Mesenchymal stem cell (in vitro differentiated cells and primary cell): ENCODE results near the gene TGM1.

ENCODE experiments used
- DNase-seq: peaks from one replicate; pipeline ENCODE4 v3.0.0-alpha.2; 2013
- H2AFZ ChIP-seq: one replicate; pipeline ENCODE4 v1.6.1; 2013; ENCODE audit warnings: low read depth, mild to moderate bottlenecking, control low read depth, inconsistent platforms, low read length, moderate library complexity
- H2AK5ac ChIP-seq: 2 replicates; pipeline ENCODE4 v1.6.1; 2013; ENCODE audit warnings: low read length, moderate library complexity, mild to moderate bottlenecking, inconsistent platforms; ENCODE audit not compliant: severe bottlenecking
- H2BK120ac ChIP-seq: one replicate; pipeline ENCODE4 v1.6.1; 2013; ENCODE audit warnings: low read depth, mild to moderate bottlenecking, inconsistent platforms, low read length, moderate library complexity
- H2BK12ac ChIP-seq, 2 experiments: one replicate each; pipeline ENCODE4 v1.6.1; 2013; ENCODE audit warnings: inconsistent platforms in 2 of 2, low read length in 2 of 2, mild to moderate bottlenecking in 2 of 2, moderate library complexity in 2 of 2, control low read depth in 1 of 2
- H2BK15ac ChIP-seq: one replicate; pipeline ENCODE4 v1.6.1; 2013; ENCODE audit warnings: mild to moderate bottlenecking, low read depth, inconsistent platforms; ENCODE audit not compliant: poor library complexity, severe bottlenecking
- H2BK5ac ChIP-seq: 2 replicates; pipeline ENCODE4 v1.6.1; 2013; ENCODE audit warnings: low read depth, mild to moderate bottlenecking, low read length, control low read depth, inconsistent platforms; ENCODE audit not compliant: poor library complexity, severe bottlenecking
- H3K14ac ChIP-seq, 2 experiments: one replicate each; pipeline ENCODE4 v1.6.1; 2013; ENCODE audit warnings: inconsistent platforms in 2 of 2, low read length in 2 of 2, control low read depth in 1 of 2, mild to moderate bottlenecking in 1 of 2, moderate library complexity in 1 of 2
- H3K18ac ChIP-seq, 2 experiments: one replicate each; pipeline ENCODE4 v1.6.1; 2013; ENCODE audit warnings: inconsistent platforms in 2 of 2, low read length in 2 of 2, control low read depth in 1 of 2, low read depth in 1 of 2, mild to moderate bottlenecking in 1 of 2
- H3K23ac ChIP-seq, 2 experiments: one replicate each; pipeline ENCODE4 v1.6.1; 2013; ENCODE audit warnings: inconsistent platforms in 2 of 2, low read length in 2 of 2, mild to moderate bottlenecking in 2 of 2, moderate library complexity in 2 of 2, control low read depth in 1 of 2
- H3K27ac ChIP-seq: 2 replicates; pipeline ENCODE4 v1.5.1; 2013; ENCODE audit warnings: mild to moderate bottlenecking, moderate library complexity, low read length, control low read depth, inconsistent platforms; ENCODE audit not compliant: poor library complexity, severe bottlenecking
- H3K27me3 ChIP-seq, 2 experiments: 2 replicates each; pipeline versions ENCODE4 v1.6.1 to v1.7.0; 2013; ENCODE audit warnings: low read length in 2 of 2, mild to moderate bottlenecking in 2 of 2, moderate library complexity in 2 of 2, control low read depth in 1 of 2, inconsistent platforms in 1 of 2; ENCODE audit not compliant: control insufficient read depth in 1 of 2, insufficient read depth in 1 of 2
- H3K36me3 ChIP-seq, 2 experiments: 2 replicates each; pipeline versions ENCODE4 v1.6.1 to v1.7.0; 2013; ENCODE audit warnings: low read length in 2 of 2, control low read depth in 1 of 2, inconsistent platforms in 1 of 2, low read depth in 1 of 2, mild to moderate bottlenecking in 1 of 2; ENCODE audit not compliant: insufficient read depth in 2 of 2, control insufficient read depth in 1 of 2
- H3K4ac ChIP-seq, 2 experiments: one replicate each; pipeline ENCODE4 v1.6.1; 2013; ENCODE audit warnings: inconsistent platforms in 2 of 2, low read length in 2 of 2, mild to moderate bottlenecking in 2 of 2, moderate library complexity in 2 of 2, control low read depth in 1 of 2, low read depth in 1 of 2
- H3K4me1 ChIP-seq: 2 replicates; pipeline ENCODE4 v1.6.1; 2013; ENCODE audit warnings: low read depth, low read length, control low read depth; ENCODE audit not compliant: control insufficient read depth, insufficient read depth
- H3K4me2 ChIP-seq: 2 replicates; pipeline ENCODE4 v1.6.1; 2013; ENCODE audit warnings: low read length, mild to moderate bottlenecking, inconsistent platforms; ENCODE audit not compliant: poor library complexity, severe bottlenecking
- H3K4me3 ChIP-seq, 2 experiments: 2 replicates each; pipeline versions ENCODE4 v1.5.1 to v1.7.0; 2013; ENCODE audit warnings: low read length in 2 of 2, mild to moderate bottlenecking in 2 of 2, control low read depth in 1 of 2, low read depth in 1 of 2; ENCODE audit not compliant: insufficient read depth in 1 of 2
- H3K79me1 ChIP-seq: replicated peaks from 2 replicates; pipeline ENCODE4 v1.6.1; 2013; ENCODE audit warnings: mild to moderate bottlenecking, control low read depth, low read length, inconsistent platforms; ENCODE audit not compliant: poor library complexity, severe bottlenecking
- H3K9ac ChIP-seq: 2 replicates; pipeline ENCODE4 v1.7.0; 2013; ENCODE audit warnings: mild to moderate bottlenecking, low read length, moderate library complexity
- H3K9me3 ChIP-seq: 2 replicates; pipeline ENCODE4 v1.7.0; 2013; ENCODE audit warnings: mild to moderate bottlenecking, low read length; ENCODE audit not compliant: control insufficient read depth
- H4K8ac ChIP-seq: one replicate; pipeline ENCODE4 v1.6.1; 2013; ENCODE audit warnings: inconsistent platforms, mild to moderate bottlenecking, low read length, moderate library complexity
- H4K91ac ChIP-seq: one replicate; pipeline ENCODE4 v1.6.1; 2013; ENCODE audit warnings: mild to moderate bottlenecking, low read length, inconsistent platforms
- WGBS: methylation state at CpG from one replicate; pipeline ENCODE4 v1.1.7; 2013; ENCODE audit warnings: mixed read lengths; 5-methylcytosine and 5-hydroxymethylcytosine counted together

Gene TGM1

DNA sequence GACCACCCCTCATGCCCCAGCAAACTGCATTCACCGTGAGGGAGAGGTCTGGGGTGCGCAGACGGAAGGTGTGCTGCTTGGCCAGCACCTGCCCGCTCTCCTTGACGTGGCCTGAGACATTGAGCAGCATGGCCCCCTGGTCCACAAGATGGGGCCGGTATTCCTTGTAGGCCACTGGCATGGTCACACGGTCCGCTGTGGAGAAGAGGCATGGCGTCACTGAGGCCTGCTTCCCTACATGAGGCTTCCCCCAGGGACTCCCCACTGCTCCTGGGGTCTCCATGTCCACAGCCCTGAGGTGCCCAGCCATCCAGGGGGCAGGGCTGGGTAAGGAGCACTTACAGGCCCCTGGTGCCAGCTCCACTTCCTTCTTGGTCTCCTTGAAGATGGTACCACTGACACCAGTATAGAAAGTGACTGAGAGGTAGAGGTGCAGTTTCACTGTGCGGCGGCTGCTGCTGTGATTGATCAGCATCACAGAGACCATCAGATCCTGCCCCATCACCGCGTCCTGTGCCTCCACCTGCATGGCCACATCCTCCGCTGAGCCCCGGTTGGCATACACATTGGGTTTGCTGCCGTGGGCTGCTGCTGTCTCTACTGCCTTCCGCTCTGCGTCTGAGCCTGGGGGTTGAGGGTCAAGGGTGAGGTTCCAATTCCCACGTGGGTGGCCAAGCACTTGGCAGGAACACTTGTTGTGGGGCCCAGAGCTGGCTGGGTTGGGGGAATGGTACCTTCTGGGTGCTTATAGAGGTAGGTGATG lies 8.2 kb downstream of the TGM1 start:
- Histone ChIP-seq H3K9me3 (no peaks in the 10 kb centered on the region), H3K27ac (no peak overlapping the region), H3K4me2 (no peak overlapping the region), H2BK120ac (no peak overlapping the region), H4K8ac (no peak overlapping the region), H3K36me3 (peaks cover 18 to 32% of the 10 kb centered on the region in 2 experiments), H2BK5ac (no peak overlapping the region), H2AFZ (no peak overlapping the region), H3K27me3 (no peaks in the 10 kb centered on the region), H3K23ac (no peak overlapping the region), H2AK5ac (no peak overlapping the region), H2BK15ac (no peak overlapping the region), H3K18ac (no peak overlapping the region), H3K79me1 (no peaks in the 10 kb centered on the region), H3K9ac (no peak overlapping the region), H3K4me1 (peaks cover 12% of the 10 kb centered on the region), H3K4me3 (no peak overlapping the region), H2BK12ac (no peak overlapping the region), H3K14ac (peak overlapping the region in 1 of 2 experiments; percentile 37), H4K91ac (peak overlapping the region; percentile 19), H3K4ac (no peak overlapping the region)
- WGBS, result 94% methylated on average over 19 of the region's 19 CpGs
- no peak for DNase-seq

DNA sequence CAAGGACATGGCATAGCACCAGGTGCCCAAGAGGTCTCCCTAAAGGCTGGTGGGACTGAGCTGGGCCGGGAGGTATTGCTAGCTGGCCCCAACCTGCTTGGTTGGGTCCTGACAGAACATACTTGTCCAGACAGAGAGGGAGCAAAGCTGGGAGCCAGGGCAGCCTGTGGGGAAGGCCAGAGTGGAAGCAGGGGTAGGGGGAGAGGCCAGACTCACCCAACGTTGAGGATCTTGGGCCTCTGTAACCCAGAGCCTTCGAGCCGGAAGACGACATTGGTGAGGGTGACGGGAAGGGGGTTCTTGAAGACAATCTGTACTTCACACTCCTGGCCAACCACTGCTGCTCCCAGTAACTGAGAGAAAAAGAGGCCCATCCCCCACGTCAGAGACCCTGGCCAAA lies 9.0 kb downstream of the TGM1 start:
- Histone ChIP-seq H3K27ac (no peak overlapping the region), H2AFZ (no peak overlapping the region), H3K23ac (no peak overlapping the region), H3K18ac (no peak overlapping the region), H4K91ac (no peak overlapping the region), H3K14ac (no peak overlapping the region), H3K36me3 (peaks cover 18 to 28% of the 10 kb centered on the region in 2 experiments), H3K4me1 (peaks cover 8% of the 10 kb centered on the region), H3K79me1 (no peaks in the 10 kb centered on the region), H2BK120ac (no peak overlapping the region), H2BK15ac (no peak overlapping the region), H3K27me3 (no peaks in the 10 kb centered on the region), H3K4ac (no peak overlapping the region), H3K4me2 (no peak overlapping the region), H4K8ac (no peak overlapping the region), H2BK5ac (no peak overlapping the region), H2AK5ac (no peak overlapping the region), H3K4me3 (no peak overlapping the region), H3K9me3 (no peaks in the 10 kb centered on the region), H3K9ac (no peak overlapping the region), H2BK12ac (no peak overlapping the region)
- DNase-seq, result no peak
- WGBS, result 89% methylated on average over 7 of the region's 7 CpGs

DNA sequence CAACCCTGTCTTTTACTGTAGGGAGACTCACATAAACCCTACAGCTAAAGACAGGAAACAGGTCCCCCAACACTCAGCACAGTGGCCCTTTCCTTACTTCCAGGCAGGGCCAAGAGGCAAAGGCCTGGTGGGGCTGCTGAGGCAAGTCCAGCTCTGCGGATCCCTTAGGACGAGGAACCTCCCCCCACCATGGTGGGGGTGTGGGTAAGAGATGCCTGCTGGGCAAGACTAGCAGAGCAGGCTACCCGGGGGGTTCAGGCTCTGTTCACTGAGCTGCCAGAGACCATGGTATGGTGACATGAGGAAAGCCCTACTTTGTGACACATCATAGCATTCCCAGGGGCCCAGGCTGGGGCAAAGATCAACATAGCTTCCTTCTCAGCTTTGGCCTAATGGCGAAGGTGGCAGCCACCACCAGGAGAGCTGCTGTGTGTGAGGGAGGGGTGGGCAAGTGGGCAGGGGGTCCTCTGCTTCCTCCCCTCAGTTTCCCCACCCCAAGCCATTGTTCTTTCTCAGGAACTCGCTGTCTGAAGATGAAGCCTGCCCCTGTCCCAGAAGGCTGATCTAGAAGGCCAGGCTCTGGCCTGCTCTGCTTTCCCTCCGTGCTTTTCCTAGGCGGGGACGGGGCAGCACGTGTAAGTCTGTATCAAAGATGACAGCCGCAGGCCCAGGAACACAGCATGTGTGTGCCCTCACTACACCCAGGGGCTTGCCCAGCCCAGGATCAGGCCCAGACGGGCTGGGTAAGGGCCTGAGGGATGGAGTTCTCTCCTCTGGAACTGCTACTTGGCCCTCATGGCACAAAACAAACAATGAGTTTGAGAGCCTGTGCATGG lies 10.5 kb downstream of the TGM1 start:
- H3K18ac ChIP-seq, result no peak overlapping the region
- H3K4me1 ChIP-seq, result peaks cover 8% of the 10 kb centered on the region
- H2AFZ ChIP-seq, result no peak overlapping the region
- H3K36me3 ChIP-seq, result peaks cover 18 to 22% of the 10 kb centered on the region in 2 experiments
- no peak overlapping the region for H2BK15ac ChIP-seq
- H3K79me1 ChIP-seq, result no peaks in the 10 kb centered on the region
- H3K9ac ChIP-seq, result no peak overlapping the region
- no peak overlapping the region for H3K23ac ChIP-seq
- H2AK5ac ChIP-seq, result no peak overlapping the region
- no peaks in the 10 kb centered on the region for H3K27me3 ChIP-seq
- H3K14ac ChIP-seq, result no peak overlapping the region
- no peaks in the 10 kb centered on the region for H3K9me3 ChIP-seq
- WGBS, result 87% methylated on average over 11 of the region's 11 CpGs
- no peak overlapping the region for H3K4me3 ChIP-seq
- no peak for DNase-seq
- H2BK5ac ChIP-seq, result no peak overlapping the region
- H3K27ac ChIP-seq, result no peak overlapping the region
- H3K4ac ChIP-seq, result no peak overlapping the region
- no peak overlapping the region for H3K4me2 ChIP-seq
- H2BK120ac ChIP-seq, result no peak overlapping the region
- no peak overlapping the region for H2BK12ac ChIP-seq
- peak overlapping the region; percentile 39 for H4K8ac ChIP-seq
- no peak overlapping the region for H4K91ac ChIP-seq

DNA sequence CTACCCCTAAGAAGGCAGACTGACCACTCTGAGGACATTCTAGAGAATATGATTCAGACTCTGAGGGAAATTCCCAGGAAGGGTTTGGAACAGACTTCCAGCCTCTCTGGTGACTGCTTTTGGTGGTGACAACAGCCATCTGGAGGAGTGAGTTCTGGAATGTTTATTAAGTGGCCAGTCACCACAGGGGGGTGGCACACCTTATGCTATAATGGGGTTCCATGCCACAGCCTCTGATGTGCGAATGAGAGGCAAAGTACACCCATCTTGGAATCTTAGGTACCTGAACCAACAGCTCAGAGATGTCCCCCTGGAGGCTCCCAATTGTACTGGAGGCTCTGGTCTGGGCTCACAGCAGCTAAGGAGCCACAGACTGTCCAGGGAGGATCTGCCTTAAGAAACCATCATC lies 11.1 kb downstream of the TGM1 start:
- Histone ChIP-seq H3K23ac (no peak overlapping the region), H2AFZ (no peak overlapping the region), H4K91ac (no peak overlapping the region), H3K4me3 (no peak overlapping the region), H3K18ac (no peak overlapping the region), H3K4ac (no peak overlapping the region), H2AK5ac (no peak overlapping the region), H2BK120ac (no peak overlapping the region), H3K36me3 (peaks cover 18 to 22% of the 10 kb centered on the region in 2 experiments), H3K27me3 (no peaks in the 10 kb centered on the region), H2BK12ac (no peak overlapping the region), H3K9ac (no peak overlapping the region), H4K8ac (no peak overlapping the region), H2BK5ac (no peak overlapping the region), H2BK15ac (no peak overlapping the region), H3K4me2 (no peak overlapping the region), H3K4me1 (peaks cover 8% of the 10 kb centered on the region), H3K79me1 (no peaks in the 10 kb centered on the region), H3K27ac (no peak overlapping the region), H3K14ac (no peak overlapping the region), H3K9me3 (no peaks in the 10 kb centered on the region)
- 73% methylated on average over 1 of the region's 1 CpG for WGBS
- peak; percentile 78 for DNase-seq
